IPS DF 19.7 (cell line): Measurements from ENCODE around the gene PTPN23.
"Not testable (repeated sequence)": the region's sequence is repeated elsewhere in the genome, so short reads cannot be mapped to it uniquely, and the experiment has no call there.

Experiments
- DNase-seq: peaks from one replicate; pipeline ENCODE4 v3.0.0-alpha.2; 2013; ENCODE audit warnings: low read depth, low spot score

Gene PTPN23

DNA sequence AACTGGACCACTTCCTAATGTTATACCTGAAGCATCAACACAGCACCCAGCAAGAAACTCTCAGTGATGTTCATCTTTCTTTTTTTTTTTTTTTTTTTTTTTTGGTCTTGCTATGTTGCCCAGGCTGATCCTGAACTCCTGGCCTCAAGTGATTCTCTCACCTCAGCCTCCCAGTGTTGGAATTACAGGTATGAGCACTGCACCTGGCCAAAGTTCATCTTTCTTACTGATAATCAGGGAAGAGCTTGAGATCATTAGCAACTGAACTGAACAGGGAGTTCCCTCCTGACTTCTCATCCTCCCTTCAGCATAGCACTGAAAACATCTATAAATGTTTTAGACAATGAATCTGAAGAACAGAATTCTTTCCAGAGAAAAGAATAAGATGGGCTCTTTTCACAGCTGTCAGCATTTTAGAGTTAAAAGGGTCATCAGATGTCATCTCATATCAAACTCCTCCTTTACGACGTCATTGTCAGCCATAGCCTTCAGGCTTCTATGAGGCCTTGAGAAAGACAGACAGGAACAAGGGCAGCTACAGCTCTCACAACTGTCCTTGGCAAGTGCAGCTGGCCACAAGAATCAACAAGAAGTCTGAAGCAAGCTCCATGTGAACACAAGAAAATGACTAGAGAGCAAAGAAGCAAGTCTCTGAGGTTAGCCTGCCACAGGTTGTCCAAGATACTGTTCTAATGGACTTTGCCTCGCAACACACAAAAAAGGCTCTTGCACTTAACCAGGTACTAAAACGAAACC lies 61.2 kb downstream of the PTPN23 start:
- DNase-seq: no peak

DNA sequence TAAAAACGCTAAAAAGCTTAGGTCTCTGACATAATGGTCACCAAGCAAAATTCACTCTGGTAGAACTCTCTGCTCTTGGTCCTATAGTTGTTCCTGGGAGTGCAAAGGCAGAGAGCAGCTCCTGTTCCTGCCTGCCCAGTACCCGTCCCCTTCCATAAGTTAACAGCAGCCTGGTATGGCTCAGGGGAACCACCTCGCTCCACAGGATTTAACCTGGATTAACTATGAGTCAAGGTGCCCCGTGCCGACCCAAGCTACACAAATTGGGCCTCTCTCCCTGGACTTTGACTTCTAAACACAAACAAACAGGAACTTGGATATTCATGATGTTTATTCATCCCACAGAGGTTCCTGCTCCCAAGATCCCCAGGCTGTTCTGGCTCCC lies 62.8 kb downstream of the PTPN23 start:
- DNase-seq: no peak

DNA sequence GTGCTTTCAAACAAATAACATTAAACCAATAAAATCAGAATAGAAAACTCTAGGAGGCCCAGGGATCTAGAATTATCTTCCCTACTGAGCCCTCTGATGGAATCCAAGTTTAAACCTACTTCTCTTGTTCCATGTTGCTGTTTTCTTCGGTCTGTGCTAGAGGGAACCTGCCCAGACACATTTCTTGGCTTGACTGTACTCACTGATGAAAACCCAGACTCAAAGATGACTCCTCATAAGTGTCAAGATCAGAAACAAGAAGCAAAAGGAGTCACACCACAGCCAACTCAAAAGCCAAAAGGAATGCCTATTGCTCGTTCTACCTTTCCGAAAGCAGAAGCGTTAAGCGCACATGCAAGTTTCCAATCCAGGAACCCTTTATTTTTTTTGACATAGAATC lies 63.3 kb downstream of the PTPN23 start:
- no peak for DNase-seq

DNA sequence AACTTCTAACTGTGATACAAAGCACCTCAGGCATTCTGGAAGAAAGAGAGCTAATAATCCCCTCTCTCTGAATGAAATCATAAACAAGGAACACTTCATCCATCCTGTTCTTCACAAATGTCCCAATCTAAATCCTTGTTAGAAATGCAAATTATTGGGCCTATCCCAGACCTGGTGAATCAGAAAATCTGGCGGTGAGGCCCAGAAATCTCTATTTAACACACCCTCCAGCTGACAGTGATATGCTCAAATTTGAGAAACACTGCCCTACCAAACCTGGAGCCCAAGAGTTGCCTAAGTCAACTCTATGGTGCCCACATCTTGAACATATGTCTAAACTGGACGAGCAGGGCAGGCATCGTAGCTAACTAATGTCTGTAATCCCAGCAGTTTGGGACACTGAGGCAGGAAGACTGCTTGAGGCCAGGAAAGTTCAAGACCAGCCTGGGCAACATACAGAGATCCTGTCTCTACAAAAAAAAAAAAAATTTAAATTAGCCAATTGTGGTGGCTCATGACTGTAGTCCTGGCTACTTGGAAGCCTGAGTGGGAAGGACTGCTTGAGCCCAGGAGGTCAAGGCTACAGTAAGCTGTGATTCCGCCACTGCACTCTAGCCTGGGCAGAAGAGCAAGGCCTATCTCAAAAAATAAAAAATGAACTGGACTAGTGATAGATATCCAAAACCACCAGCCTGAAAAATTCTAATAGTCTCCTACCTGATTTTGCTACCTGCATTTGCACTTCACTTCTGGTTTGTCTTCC lies 71.8 kb downstream of the PTPN23 start:
- DNase-seq: no peak

DNA sequence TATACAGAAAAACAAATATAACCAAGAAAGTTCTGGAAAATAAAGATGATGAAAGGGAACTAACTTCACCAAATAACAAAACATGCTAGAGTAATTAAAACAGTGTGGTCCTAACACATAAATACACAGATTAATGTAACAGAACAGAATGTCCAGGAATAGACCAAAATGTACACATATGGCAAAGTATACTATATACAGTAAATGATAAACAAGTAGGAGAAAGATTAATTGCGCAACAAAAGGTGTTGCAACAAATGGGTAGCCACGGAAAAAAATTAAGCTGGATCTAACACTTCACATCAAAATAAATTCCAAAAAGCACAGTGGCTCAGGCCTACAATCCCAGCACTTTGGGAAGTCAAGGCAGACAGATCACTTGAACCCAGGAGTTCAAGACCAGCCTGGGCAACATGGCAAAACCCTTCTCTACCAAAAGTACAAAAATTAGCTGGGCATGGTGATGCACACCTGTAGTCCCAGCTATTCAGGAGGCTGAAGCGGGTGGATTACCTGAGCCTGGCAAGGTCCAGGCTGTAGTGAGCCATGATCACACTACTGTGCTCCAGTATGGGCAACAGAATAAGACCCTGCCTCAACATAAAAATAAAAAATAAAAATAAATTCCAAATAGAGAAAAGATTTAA lies 75.1 kb downstream of the PTPN23 start:
- no peak for DNase-seq

DNA sequence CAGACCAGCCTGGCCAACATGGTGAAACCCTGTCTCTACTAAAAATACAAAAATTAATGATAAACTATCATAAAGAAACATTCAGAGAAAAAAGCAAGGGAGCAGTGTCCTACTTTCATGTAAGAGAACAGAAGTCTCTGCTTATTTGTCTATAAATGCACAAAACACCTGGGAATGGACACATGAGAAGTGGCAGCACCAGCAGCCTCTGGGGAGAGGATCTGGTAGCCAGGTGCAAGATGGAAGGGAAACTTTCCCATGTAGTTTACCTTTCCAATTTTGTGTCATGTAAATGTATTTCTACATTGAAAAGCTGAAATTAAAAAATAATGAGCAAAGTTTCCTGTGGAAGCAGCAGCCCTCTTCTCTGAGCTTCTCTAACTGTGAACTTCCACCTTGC lies 76.2 kb downstream of the PTPN23 start:
- no peak for DNase-seq

DNA sequence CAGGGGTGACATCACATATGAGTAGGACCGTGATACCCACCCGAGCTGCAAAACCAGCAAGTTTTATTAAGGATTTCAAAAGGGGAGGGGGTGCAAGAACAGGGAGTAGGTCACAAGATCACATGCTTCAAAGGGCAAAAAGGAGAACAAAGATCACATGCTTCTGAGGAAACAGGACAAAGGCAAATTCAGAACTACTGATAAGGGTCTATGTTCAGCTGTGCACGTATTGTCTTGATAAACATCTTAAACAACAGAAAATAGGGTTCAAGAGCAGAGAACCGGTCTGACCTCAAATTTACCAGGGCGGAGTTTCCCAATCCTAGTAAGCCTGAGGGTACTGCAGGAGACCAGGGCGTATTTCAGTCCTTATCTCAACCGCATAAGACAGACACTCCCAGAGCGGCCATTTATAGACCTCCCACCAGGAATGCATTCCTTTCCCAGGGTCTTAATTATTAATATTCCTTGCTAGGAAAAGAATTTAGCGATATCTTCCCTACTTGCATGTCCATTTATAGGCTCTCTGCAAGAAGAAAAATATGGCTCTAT lies 78.8 kb downstream of the PTPN23 start:
- DNase-seq: not testable (repeated sequence)
